Right lobe of liver (tissue), 6 donors: Measurements from ENCODE around the gene SAXO1. TPM values are rescaled to one million over a fixed set of nuclear protein-coding genes. Genes with fewer than 3 reads are reported as not detected.

ENCODE experiments used
- ATAC-seq, 4 donors: fragments of 200-7000 bp; cut with Tn5 transposase; one replicate each; pipeline ENCODE4 v1.9.1; 2020; ENCODE audit warnings: mild to moderate bottlenecking in 4 of 4, moderate library complexity in 4 of 4
- DNase-seq, 3 donors: peaks; one replicate each; pipeline ENCODE4 v3.0.0-alpha.2; 2020
- H3K27ac ChIP-seq, 3 donors: fragments of 200-600 bp; one replicate each; pipeline ENCODE4 v1.8.0; 2022
- H3K27me3 ChIP-seq, 2 donors: fragments of 200-600 bp; one replicate each; pipeline ENCODE4 v1.8.0; 2022
- H3K36me3 ChIP-seq, 4 donors: fragments of 200-600 bp; sonication (generic) in 1 of 4; one replicate each; pipeline versions ENCODE4 v1.5.1 to v1.8.0; 2017 to 2022; ENCODE audit warnings: control low read depth in 1 of 4
- H3K4me1 ChIP-seq, 4 donors: fragments of 200-600 bp; sonication (generic) in 1 of 4; one replicate each; pipeline versions ENCODE4 v1.5.1 to v1.8.0; 2017 to 2022; ENCODE audit warnings: control low read depth in 1 of 4
- H3K4me3 ChIP-seq, 3 donors: fragments of 200-600 bp; one replicate each; pipeline ENCODE4 v1.8.0; 2022
- H3K9me3 ChIP-seq, 4 donors: fragments of 200-600 bp; sonication (generic) in 1 of 4; one replicate each; pipeline versions ENCODE4 v1.5.1 to v1.8.0; 2017 to 2022; ENCODE audit warnings: control low read depth in 1 of 4
- POLR2A ChIP-seq: fragments of 450-650 bp; IDR thresholded peaks from one replicate; pipeline ENCODE4 v1.6.1; 2017; ENCODE audit warnings: antibody characterized with exemption, mild to moderate bottlenecking
- WGBS: methylation state at CpG from one replicate; pipeline ENCODE4 v1.1.6; 2018; ENCODE audit warnings: low coverage, low lambda C conversion rate; ENCODE audit not compliant: insufficient coverage; ENCODE audit errors: missing lambda C conversion rate; 5-methylcytosine and 5-hydroxymethylcytosine counted together
- intact Hi-C, 2 donors: fragments of 100-400 bp; cut with DNase I; formaldehyde crosslinking; loops; one replicate each; pipeline versions ENCODE4 v1.11.2 to v1.14.1; 2022
- total RNA-seq, 6 experiments: library from RNA; depleted of rRNA in 2 of 6; stranded (reverse); fragments of >200 nt in 2 of 6; fragmentation: NEBNext Ultra II Directional in 3 of 6; extraction: Animal tissue kit (Norgen Biotek cat#: 25700) in 3 of 6; gene quantifications; one replicate each; pipeline versions ENCODE4 v1.1.0 to v1.2.4, GENCODE V29; 2016 to 2023
- TF ChIP-seq, protein P1 (sequence below), 4 donors: fragments of 200-600 bp in 3 of 4; fragments of 450-650 bp in 1 of 4; IDR thresholded peaks; one replicate each; pipeline versions ENCODE4 v1.5.1 to v1.8.0; 2016 to 2022; ENCODE audit warnings: antibody characterized with exemption in 4 of 4, mild to moderate bottlenecking in 2 of 4
- donor health status: DM: no; HTN: yes; CAD: no.
- donor health status: DM: no; HTN: no; CAD: no.
- donor health status: DM: no; HTN: no; CAD: no.
- donor health status: DM: no; HTN: yes; CAD: no.
- donor health status: DM: no; HTN: yes; CAD: no.

Gene SAXO1
- total RNA-seq, 6 experiments from 2014 or later, result 0.15 TPM; not detected in 5

DNA sequence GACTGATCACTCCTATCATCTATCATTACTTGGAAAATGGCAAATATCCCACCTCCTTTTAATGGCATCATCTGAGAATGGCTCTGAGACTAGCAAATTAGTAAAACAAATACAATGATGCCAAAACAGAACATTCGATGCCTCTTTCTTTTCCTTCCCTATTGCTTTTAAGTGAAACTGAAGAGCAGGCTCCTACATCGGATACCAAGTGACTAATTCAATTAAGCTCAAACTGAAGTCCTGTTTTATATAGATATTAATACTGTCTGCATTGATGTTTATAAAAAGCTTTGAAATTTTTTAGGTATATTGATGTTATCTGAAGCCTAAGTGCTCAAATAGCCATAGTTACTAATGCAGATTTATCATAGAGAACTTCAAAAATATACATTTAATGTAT lies 43.9 kb downstream of the SAXO1 start:
- TF ChIP-seq POLR2A, result no peak
- no peaks in the 10 kb centered on the region for H3K27me3 ChIP-seq
- H3K4me3 ChIP-seq, result no peak overlapping the region
- H3K9me3 ChIP-seq, result no peaks in the 10 kb centered on the region
- H3K27ac ChIP-seq, result no peak overlapping the region
- intact Hi-C loops, result no loop called here
- no peak for ATAC-seq
- H3K4me1 ChIP-seq, result no peaks in the 10 kb centered on the region
- whole genome bisulfite sequencing, result 78% methylated on average over 2 of the region's 2 CpGs
- no peak for DNase-seq
- no peaks in the 10 kb centered on the region for H3K36me3 ChIP-seq

DNA sequence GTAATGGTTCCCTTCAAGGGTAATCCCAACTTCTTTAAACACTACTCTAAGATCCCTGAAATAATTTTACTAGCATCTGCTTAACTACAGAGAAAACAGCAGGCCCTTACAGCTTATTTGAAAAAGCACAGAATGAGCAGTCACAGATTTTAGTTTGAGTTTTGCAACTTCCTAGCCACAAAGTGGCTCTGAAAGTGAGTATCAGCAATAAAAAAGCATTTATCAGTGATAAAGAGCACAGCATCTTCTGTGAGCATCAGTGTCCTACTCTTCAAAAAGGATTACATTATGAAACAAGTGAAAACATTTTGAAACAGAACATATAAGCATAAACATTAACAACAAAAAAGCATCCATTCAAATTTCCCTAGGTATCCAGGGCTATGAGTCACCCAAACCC lies 45.0 kb downstream of the SAXO1 start:
- no peak overlapping the region for H3K4me3 ChIP-seq
- no peaks in the 10 kb centered on the region for H3K4me1 ChIP-seq
- H3K36me3 ChIP-seq, result no peaks in the 10 kb centered on the region
- DNase-seq, result no peak
- no peak for TF ChIP-seq POLR2A
- TF ChIP-seq, protein P1, sequence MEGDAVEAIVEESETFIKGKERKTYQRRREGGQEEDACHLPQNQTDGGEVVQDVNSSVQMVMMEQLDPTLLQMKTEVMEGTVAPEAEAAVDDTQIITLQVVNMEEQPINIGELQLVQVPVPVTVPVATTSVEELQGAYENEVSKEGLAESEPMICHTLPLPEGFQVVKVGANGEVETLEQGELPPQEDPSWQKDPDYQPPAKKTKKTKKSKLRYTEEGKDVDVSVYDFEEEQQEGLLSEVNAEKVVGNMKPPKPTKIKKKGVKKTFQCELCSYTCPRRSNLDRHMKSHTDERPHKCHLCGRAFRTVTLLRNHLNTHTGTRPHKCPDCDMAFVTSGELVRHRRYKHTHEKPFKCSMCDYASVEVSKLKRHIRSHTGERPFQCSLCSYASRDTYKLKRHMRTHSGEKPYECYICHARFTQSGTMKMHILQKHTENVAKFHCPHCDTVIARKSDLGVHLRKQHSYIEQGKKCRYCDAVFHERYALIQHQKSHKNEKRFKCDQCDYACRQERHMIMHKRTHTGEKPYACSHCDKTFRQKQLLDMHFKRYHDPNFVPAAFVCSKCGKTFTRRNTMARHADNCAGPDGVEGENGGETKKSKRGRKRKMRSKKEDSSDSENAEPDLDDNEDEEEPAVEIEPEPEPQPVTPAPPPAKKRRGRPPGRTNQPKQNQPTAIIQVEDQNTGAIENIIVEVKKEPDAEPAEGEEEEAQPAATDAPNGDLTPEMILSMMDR (IDR thresholded peaks at IDR 0.05), result no peak
- ATAC-seq, result no peak
- H3K27ac ChIP-seq, result no peak overlapping the region
- H3K27me3 ChIP-seq, result no peaks in the 10 kb centered on the region
- no peaks in the 10 kb centered on the region for H3K9me3 ChIP-seq
- intact Hi-C loops, result no loop called here

DNA sequence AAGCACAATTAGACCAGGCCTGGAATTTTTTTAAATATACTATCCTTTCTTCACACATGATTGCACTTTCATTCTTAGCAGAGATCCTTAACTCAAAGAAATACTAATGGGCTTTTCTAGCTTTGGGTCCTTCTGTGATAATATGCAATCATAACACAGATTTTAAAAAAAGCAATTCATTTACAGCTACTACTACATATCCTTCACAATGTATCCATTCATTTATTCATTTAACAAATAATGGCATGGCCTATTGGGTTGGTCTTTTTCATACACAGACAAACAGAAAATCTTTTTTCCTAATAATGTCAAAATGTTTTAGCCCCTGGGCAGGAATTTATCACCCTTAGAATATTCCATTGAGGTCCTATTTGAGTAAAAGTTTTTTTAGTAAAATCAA lies 47.0 kb downstream of the SAXO1 start:
- no peak for TF ChIP-seq POLR2A
- TF ChIP-seq, protein P1 (IDR thresholded peaks at IDR 0.05), result no peak
- Histone ChIP-seq H3K4me3 (no peak overlapping the region), H3K27ac (no peak overlapping the region), H3K9me3 (no peaks in the 10 kb centered on the region), H3K36me3 (no peaks in the 10 kb centered on the region), H3K27me3 (no peaks in the 10 kb centered on the region), H3K4me1 (no peaks in the 10 kb centered on the region)
- DNase-seq (no peak), ATAC-seq (no peak)
- intact Hi-C loops, result no loop called here

DNA sequence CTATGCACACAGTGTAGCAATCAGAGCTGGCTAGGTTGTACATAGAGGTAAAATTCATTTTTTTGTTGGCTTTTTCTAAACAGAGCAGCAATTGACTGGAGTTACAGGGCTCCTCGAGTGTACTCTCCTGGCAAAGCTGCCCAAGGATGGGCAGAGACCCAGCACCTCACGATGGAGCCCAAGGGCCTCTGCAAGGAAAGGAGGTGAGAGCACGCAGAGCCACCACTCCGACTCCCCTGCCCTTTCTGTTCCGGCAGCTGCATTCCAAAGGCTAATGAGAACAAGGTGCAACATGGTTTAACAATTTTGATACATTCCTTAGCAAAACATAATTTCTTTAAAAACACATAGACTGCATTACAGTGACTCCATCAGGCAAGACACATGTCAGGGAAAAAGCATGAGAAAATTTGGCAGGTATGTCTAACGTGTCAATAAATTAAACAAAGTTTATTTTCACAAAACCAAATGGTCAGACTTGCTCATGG lies 47.5 kb downstream of the SAXO1 start:
- no peak for DNase-seq
- Histone ChIP-seq H3K27ac (no peak overlapping the region), H3K9me3 (no peaks in the 10 kb centered on the region), H3K4me1 (no peaks in the 10 kb centered on the region), H3K27me3 (no peaks in the 10 kb centered on the region), H3K4me3 (no peak overlapping the region), H3K36me3 (no peaks in the 10 kb centered on the region)
- WGBS, result 74% methylated on average over 6 of the region's 6 CpGs
- TF ChIP-seq, protein P1 (IDR thresholded peaks at IDR 0.05), result no peak
- no peak for TF ChIP-seq POLR2A
- intact Hi-C loops, result no loop called here
- no peak for ATAC-seq

DNA sequence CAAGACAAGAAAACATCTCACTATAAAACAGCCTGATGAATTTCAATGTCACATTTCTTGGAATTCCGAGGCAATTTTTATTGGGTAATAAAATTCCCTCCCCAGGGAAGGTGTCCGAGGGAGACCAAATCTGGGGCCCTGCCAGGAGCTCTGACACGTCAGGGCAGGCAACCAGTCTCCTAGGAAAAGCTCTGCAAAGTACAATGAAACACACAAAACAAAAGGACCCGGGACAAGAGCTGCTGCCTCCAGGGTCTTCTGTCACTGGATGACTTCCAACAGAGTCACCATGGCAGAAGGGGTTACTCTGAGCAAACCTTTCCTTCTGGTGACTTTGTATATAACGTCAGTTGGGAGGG lies 50.8 kb downstream of the SAXO1 start:
- H3K9me3 ChIP-seq, result no peaks in the 10 kb centered on the region
- H3K27me3 ChIP-seq, result no peaks in the 10 kb centered on the region
- TF ChIP-seq, protein P1 (IDR thresholded peaks at IDR 0.05), result no peak
- no peak for TF ChIP-seq POLR2A
- no peak for ATAC-seq
- no peaks in the 10 kb centered on the region for H3K36me3 ChIP-seq
- no peak for DNase-seq
- WGBS, result 59% methylated on average over 4 of the region's 5 CpGs
- no peak overlapping the region for H3K4me3 ChIP-seq
- intact Hi-C loops, result no loop called here
- no peaks in the 10 kb centered on the region for H3K4me1 ChIP-seq
- no peak overlapping the region for H3K27ac ChIP-seq
